NCI-H2029 (cell line): ENCODE measurements around the gene SOX10.

ENCODE experiments used
- DNase-seq: peaks from one replicate; lab custom pipeline; 2025; lab: John Stamatoyannopoulos, UW

The SOX10 gene

DNA sequence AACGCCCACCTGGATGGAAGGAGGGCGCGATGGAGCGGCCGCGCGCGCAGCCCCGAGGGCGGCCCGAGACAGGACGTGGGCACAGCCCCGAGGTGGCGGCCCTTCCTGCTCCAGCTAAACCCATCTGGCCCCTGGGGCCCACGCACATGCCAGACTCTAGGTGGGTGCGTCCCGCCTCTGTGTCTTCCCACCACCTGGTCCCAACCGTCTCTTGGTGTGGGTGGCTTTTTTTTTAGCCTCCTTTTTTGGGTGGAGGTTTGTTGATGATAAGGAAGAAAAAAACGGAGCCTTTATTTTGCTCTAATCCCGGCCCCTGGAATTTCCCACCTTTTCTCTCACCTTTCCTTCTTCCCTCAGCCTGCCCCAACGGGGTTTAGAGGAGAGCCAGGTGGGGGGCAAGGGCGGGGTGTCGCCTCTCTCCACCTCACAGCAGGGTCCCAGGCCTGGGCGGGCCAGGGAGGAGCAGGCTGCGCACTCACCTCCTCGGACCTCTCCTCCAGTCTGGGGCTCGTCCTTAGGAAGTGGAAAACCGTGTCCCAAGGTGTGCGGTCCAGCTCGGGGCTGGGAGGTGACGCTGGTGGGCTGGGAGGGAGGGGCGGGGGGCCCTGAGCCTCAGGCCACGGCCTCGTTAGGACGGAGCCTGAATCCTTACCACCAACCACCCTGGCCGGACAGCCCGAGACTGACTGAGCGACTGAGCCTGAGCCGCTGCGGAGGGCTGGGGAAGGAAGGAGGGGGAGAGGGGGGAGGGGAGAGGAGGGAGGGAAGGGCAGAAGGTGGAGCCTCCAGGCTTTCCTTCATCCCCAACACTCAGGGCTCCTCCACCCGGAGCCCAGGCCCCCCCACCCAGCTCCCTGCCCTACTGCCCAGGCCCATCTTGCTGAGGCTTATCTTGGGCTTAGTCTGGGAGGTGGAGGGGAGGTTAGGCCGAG is at the start of gene SOX10:
SOX10 (minus strand) TSS at position 696 of the 932 bp plus-strand sequence. CDS start 771 bp downstream, outside the sequence.
- DNase-seq, result no peak

DNA sequence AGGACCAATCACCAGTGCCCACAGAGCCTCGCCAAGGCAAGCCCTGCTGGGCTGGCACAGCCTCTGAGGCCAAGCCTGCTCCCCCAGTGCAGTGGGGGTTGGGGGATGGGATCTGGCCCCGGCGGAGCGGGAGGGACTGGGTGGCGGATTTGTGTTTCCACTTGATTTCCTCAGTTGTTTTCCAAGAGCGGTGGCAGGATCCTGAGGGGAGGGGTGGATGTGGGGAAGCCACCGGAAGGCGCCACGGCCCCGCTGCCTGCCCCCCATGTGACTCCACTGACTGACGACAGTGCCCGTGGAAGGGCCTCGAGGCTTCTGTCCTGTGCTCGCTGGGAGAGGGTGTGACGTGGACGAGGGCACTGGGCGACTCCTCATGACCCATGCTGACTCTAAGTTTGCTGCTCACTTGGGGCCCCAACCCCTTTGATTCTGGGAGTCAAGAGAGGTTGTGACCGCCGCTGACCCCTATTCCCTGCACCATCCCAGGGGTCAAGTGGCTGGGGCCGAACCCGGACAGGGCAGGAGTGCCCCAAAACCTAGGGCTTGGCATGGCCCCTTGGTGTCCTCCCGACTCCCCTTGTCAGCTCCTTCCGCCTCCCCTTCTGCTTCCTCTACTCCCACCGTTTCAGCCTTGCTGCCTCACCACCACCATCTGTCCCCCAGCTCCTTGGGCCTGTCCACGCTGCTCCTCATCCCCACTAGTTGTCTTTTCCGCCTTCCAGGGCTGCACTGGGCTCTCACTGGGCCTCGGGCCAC is 49.3 kb upstream of the SOX10 start:
- no peak for DNase-seq

DNA sequence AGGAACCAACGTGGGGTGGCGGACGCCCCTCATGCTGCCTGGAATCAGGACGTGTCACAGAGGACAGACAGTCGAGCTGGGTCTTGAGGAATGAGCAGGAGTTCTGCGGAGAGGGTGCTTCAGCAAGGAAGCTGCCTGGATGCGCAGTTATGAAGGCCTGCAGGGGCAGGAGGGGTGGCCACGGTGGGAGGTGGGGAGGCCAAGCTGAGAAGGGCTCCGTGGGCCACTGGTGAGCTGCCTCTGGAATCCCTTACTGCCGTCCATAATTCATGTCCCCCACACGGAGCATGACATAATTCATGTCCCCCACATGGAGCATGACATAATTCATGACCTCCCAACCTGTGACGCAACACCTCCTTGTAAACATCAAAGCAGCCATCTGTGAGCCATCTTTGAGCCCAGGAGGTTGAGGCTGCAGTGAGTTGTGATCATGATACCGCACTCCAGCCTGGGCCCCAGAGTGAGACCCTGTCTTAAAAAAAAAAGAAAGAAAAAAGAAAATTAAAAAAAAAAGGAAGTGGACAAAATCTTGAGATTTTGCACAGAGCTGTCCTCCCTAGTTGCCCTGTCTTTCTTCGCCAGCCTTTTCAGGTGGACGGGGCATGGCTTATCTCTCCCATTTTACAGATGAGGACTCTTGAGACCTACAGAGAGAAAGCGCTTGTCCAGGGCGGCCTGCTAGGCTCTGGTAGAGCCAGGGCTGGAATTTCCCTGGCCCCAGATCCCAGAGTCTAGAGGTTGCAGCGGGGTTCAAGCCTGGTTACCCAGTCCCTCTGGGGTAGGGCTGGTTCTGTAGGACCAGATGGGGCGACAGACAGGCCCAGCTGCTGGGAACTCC is 48.5 kb upstream of the SOX10 start:
- no peak for DNase-seq

DNA sequence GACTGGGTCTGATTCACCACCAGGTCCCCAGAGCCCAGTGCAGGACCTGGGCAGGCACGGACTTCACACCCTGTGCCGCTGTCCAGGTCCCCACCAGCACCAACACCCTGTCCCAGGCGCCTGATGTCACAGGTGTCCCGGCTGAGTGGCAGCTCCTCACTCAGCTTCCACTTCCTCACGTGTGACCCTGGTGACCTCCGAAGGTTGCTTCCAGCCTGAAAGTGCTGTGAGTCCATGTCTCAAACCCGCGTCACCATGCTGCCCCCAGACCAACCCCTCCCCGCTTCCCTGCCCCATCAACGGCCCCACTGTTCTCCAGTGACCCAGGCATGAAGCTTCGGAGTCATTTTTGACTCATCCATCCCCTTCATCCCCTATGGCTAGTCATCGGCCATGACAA is 47.1 kb upstream of the SOX10 start:
- DNase-seq, result no peak

DNA sequence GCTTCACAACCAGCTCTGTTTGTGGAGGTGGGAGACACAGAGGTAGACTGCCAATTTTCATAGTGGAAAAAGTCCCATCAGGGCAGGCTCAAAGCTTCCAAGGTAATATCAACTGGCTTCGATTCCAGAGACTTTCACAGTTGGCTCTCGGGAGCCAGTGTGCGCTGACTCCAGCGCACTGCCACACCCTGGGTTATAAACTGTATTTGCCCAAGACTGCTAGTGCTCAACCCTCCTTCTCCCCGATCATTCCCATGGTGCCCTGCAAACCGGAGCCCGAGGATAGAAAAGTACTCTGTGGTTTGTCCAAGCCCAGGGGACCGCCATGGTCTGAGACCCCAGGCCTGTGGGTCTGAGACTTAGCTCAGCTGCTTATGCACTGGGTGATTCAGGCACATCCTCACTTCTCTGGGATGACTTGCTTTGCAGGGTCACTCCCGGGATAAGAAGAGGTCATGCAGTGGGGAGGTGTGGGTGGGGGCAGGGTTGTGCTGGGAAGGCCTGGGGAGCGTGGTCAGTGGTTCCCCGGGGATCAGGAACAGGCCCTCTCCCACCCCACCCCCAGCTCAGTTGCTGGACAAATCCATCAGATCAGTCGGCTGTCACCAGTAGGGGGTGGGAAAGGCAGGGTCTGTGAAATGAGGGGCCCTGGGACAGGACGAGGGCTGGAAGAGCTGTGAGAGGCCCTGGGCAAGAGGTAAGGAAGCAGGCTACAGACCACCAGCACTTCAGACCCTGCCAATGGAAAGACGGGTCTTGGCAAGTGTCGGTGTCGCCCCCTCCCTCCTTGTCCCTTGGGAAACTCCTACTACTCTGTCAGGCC is 46.2 kb upstream of the SOX10 start:
- no peak for DNase-seq

DNA sequence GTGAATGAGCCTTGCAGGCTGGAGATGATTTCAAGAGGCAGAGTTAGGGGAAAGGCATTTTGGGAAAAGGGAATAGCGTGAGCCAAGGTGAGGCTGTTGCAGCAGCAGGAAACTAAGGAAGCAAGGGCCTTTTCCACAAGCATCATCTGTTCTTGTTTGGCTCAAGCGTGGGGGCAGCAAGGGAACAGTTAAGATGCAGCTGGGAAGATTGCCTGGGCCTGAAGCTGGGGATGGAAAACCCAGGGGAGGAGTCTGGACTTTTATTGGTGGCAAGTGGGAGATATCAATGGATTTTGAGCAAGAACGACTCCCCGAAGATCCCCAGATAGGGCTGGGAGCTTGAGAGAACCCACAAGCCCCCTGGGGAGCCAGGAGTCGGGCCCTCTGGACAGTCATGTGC is 45.5 kb upstream of the SOX10 start:
- no peak for DNase-seq

DNA sequence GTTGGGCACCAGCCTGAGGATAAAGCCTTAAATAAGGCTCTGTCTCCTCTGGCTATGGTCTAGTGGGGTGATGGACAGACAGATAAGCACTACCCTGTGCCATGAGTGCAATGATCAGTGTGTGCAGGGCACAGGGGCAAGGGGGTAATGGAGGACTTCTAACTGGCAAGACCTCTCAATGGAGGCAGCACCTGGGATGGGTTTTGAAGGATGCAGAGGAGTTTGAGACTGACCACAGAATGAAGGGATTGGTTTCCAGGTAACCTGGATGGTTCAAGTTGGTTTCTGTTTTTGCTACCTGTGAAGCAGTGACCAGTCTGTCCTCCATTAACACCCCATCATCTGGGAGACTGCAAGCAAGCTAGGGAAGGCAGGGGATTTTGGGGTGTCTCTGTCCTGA is 45.0 kb upstream of the SOX10 start:
- DNase-seq, result no peak

DNA sequence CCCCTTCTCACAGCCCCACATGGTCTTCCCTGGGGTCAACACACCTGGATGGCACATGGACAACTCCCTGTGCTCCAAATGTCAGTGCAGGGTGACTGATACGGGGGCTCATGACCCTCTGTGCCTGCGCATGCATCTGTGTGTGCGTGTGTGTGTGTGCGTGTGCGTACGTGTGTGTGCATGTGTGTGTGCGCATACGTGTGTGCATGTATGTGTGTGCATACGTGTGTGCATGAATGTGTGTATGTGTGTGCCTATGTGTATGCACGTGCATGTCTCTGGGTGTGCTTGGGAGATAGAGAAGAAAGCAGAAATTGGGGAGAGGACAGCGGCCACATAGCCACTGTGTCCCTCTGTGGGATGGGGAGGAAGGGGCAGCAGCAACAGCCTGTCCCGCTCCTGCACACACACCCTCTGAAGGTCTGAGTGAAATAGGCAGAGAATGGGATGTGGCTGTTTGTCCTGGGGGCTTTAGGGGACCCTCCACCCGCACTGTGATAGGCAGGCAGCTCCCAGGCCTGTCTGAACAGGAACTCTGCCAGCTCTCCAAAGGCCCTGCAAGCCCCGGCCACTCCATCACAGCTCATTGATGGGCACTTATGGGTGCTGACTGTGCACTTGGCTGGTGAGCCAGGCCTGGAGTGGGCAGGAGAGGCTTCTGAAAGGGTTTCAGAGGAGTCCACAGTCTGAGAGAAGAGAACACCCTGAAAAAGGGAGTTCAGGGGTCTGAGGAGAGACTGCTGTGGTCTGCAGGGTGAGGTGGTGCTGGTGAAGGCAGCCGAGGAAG is 44.2 kb upstream of the SOX10 start:
- peak; percentile 12 for DNase-seq

DNA sequence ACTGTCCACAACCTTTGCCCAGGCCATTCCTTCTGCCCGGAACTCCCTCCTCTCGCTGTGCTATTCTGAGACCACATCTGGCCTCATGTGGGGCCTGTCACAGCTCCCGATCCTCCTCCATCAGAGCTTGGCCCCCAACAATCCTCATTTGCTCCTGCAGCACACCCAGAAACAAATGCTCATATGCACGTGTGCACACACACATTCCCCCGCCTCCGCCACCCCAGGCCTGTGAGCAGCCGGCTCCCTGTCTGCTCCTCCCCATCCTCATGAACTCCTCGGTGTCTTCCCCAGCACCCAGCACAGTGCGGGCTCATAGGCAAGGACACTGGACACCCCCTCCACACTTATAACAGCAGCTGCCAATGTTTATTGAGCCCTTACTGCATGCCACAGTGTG is 43.1 kb upstream of the SOX10 start:
- DNase-seq, result no peak

DNA sequence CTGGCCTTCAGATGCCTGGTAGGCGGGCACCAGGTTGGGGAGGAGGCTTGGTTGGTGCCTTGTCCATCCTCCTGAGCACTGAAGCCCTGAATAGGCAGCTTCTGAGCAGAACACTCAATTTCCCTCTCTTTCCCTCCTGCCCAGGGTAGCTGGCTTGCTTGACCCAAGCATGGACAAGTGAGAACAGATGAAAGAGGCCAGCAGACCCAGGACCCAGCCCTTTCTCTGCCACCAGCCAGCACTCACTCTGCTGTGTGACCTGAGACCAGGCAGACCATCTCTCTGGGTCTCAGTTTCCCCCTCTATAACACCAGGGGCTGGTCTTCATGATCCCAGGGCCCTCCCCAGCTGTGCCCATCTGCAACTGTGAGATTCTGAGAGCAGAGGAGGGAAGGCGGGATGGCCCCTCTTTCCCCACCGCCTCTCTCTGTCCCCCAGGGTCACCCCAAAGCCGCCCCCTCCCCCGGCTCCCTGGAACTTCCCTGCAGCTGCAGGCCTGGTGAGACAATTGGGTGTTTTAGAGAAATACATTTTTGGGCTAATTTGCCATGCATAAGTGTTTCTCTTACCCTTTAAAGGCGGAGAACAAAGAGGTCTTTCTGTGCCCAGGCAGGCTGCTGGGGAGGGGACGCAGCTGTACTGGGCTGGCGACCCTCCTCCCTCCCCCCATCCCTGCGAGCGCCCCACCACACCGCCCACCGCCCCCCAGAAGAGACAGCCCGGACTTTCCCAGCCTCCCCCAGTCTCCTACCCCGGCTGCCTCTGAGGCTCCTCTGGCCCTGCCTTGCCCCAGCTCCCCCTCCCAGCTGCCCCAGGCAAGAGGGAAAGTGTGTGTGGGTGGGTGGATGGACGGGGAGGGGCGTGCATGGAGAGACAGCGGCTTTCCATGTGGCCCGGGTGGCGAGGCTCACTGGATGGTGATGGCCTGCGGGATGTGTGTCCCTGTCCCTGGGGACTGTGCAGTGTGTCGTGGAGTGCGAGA is 42.1 kb upstream of the SOX10 start:
- no peak for DNase-seq

DNA sequence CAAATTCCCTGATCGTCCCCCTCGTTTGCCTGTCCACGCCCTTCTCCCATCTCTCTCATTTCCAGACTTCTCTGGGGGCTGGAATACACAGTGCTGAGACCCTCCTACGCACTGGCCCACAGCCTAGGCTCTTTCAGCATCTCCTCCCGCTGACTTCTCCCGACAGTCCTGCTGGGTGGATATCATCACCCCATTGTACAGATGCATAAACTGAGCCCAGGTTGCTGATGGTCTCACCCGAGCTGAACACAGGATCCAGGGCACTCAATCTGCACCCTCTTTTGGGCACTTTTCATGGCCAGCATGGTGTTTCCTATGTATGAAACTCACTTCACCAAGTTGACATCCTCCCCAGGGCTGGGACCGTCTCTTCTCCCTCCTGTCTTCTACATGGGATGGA is 41.2 kb upstream of the SOX10 start:
- no peak for DNase-seq

DNA sequence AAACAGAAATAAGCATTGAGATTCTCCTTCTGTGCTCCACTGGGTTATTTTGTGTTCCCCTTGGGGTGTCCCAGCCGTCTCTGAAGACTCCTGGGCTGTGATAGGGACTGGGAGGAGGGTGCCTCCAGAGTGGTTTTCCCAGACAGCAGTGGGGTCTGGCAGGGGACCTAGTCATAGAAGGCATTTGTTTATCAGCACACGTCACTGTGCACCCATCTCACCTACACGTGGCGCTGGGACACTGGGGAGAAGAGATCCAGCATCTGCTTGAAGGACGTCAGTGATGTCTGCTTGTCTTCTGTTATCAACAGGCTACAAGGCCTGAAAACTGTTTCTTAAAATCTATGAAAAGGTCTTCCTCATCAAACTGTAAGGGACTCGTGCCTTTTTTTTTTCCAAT is 38.7 kb upstream of the SOX10 start:
- DNase-seq, result no peak

DNA sequence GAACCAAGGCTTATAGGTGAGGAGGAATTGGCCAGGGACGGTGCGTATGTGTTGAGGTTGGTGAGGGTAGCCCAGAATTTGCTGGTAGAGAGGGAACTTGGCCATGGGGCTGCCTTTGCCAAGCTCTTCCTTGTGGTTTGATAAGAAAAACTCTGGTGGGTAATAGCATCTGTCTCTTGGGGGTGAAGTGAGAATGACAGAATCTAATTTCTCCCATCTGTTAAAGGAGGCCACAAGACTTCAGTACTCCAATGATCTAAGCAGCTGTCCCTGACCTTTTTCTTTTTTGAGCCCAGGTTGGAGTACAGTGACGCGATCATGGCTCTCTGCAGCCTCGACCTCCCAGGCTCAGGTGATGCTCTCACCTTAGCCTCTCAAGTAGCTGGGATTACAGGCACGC is 36.9 kb upstream of the SOX10 start:
- DNase-seq, result no peak

DNA sequence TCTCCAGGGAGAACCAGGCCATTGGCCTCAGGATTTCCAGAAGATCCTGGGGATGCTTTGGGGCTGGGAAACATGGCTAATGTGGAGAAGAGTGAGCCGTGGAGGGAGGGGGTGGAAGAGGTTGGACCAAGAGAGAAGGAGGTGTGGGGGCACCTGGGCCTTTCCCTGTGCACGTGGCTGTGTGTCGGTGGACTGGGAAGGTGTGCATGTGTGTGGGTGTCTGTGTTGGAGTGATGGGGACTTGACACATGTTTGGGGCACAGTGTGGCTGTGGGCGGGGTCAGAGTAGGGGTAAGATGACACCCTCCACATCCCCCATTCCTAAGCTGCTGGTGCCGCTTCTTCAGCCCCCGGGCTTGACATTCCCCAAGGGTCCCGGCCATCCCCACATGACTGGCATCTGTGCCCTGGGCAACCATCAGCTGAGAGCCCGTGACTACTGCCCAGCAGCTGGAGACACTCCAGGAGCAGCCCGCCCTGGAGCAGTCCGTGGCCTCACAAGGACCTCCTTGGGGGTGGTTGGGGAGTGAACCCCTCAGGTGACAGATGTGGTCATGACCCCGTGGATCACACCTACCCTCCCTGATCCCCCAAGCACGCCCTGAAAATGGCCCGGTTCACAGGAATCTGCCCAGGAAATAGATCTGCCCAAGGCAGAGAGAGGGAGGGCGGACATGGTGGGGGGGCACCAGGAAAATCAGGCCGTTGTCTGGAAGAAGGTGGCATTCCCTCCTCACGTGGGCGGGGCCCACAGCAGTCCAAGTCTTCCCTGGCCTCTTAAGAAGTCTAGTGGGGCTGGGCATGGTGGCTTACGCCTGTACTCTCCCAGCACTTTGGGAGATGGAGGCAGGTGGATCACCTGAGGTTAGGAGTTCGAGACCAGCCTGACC is 34.8 kb upstream of the SOX10 start:
- no peak for DNase-seq

DNA sequence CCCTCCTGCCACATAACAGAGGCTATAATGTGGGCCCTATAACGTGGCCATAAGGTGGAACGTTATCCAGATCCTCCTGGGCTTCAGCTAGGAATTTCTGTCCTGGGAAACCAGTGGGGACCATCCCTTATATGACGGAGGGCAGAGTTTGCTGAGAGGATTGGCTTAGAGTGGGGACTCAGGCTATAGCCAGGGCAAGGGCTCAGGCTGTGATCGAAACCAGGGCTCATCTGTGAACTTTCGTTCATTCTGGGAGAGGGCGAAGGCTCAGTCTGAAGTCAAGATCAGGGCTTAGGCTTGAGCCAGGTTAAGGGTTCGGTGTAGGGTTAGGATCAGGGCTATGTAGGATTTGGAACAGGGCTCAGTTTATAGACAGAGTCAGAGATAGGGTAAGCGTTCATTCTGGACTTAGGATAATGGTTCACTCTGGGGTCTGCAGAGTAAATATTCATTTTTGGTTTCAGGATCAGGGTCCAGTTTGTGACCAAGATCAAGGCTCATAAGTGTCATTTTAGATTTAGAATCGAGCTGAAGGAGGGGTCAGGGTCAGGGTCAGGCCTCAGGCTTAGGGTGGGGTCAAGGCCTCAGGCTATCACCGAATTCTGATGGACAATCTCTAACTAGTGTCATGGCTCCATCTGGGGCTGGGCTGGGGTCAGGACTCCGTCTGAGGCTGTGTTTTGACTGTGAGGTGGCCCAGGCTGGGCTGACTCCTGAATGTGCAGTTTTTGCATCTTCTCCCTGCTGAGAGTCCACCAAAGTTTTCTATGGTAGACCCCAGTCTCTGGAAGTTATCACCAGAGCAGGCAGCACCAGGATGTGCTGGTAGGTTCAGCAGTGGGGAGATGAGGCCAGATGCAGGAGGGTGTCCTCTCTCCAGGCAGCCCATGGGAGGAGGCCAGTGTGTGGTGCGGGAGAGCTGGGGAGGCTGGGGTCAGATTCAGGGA is 33.9 kb upstream of the SOX10 start:
- DNase-seq, result no peak

DNA sequence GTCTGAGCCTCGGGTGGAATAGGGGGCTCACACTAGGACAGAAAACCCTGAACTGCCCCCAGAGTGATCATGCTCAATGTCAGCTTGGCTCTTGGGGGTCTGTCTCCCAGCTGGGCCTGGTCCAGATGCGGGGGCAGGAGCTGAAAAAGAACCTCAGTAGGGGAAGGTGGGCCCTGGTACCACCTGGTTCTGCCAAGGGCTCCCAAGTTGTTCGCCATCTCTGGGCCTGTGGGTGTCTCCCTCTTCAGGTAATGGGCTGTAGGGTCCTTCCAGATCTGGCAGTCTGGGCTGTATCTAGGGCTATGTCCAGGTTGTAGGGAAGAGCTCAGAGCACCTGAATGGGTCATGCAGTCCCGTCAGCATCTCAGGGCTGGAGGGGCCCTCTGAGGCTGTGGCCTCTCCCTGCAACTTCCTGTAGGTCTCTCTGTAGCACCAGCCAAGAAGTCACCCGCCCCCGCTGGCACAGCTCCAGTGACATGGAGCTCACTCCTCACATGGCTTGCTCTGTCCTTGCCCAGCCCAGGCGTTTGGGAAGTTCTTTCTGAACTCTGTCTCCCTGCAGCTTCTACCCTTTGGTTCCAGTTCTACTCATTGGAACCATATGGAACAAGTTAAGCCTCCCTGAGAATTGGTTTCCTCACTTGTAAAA is 33.0 kb upstream of the SOX10 start:
- DNase-seq, result peak; percentile 44
